Measurements from ENCODE around the gene ANKS1B.

Gene ANKS1B

DNA sequence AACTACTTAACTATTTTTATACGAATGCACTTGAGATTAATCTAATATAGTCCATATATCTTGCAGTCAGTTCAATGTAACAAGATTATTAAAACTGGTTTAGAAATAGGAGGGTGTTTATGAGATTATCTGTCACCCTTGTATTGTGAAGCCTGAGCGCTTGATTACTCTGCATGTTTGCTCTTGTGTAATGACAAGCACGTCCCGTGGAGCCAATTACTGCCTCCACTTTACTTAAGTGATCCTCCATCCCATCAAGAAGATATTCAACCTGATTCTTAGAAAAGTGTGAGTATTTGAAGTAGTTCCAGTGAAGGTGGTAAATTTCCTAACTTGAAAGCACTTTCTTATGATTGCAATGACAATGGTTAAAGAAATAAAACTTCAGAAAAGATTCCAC is 752.4 kb downstream of the ANKS1B start:
- in situ Hi-C loops (cut with MboI; ENCODE audit: low sequenced_read_pairs): no loop called here

DNA sequence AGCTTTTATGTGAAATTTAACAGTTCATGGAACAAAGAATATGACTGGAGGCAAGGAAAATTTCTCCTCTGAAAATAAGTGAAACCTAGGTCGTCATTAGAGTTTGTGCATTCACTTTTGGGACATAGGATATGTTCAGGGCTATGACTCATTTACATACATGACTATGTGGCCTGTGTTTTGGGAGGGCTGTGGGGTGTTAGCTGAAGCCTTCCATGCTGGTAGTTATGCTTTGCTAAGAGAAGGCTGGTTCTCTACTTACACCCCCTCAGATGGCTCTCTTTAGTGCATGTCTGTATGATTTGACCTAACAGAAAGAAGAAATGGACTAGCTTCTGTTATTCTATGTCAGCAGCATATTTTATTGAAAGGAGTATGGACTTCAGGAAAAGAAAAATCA is 753.7 kb downstream of the ANKS1B start:
- in situ Hi-C loops (cut with MboI; ENCODE audit: low sequenced_read_pairs): no loop called here

DNA sequence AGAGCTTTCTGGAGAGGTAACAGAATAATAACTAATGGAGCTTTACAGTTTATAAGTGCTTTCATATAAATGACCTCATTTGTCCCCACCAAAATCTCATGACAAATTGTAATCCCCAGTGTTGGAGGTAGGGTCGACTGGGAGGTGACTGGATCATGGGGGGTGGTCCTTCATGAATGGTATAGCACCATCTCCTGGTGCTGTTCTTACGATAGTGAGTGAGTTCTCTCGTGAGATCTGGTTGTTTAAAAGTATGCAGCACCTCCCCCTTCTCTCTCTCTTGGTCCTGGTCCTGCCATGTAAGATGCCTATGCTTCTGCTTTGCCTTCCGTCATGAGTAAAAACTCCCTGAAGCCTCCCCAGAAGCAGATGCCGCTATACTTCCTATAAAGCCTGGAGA is 760.5 kb downstream of the ANKS1B start:
- in situ Hi-C loops (cut with MboI; ENCODE audit: low sequenced_read_pairs): no loop called here

DNA sequence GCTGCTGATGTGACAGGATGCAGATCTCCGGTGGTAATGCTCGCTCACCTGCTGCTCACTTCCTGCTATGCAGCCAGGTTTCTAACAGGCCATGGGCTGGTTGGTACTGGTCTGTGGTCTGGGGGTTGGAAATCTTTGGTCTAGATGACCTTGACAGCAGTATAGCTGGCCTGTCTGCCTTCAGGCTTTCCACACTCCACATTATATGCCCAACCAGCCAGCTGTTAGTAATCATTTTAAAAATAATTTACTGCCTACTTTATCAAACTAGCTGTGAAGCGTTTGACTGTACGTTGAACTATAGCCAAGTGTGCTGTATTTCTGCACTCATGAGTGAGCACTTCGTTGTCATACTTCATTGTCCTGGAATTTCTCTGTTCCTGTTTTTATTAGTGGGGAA is 761.2 kb downstream of the ANKS1B start:
- in situ Hi-C loops (cut with MboI; ENCODE audit: low sequenced_read_pairs): no loop called here

DNA sequence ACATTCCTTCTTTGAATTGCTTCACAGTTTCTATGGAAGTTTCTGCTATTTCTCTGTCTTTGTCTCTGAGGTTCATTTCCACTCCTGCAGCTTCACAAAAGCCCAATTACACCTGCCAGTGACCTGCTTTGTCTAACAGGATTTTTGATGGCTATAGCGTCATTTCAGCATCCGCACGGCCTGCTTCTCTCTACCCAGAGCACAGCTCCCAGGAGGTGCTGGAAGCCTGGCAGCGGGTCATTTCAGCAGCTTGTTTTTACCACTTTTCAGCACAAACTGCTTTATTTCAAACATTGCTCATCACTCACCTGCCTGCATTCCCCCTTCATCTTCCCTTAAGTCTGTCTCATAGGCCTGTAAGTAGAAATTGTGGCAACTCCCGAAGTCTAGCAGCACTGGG is 771.7 kb downstream of the ANKS1B start:
- in situ Hi-C loops (cut with MboI; ENCODE audit: low sequenced_read_pairs): no loop called here

DNA sequence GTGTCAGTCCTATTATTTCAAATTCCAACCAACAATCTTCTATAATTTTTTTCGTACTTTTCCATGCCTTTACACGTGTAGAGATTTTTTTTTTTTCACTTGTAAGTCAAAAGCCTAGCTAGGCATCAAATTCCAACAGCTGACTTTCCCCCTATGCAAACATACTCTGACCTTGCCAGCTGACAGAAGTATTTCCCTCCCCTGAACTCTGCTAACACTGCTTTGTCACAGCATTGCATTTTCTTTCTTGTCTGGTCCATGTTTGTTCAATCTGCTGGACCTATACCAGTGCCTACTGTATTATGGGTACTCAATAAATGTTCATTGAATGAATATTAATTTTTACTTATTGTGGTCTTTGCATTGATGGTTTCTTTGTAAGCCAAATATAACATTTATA is 772.5 kb downstream of the ANKS1B start:
- in situ Hi-C loops (cut with MboI; ENCODE audit: low sequenced_read_pairs): no loop called here

DNA sequence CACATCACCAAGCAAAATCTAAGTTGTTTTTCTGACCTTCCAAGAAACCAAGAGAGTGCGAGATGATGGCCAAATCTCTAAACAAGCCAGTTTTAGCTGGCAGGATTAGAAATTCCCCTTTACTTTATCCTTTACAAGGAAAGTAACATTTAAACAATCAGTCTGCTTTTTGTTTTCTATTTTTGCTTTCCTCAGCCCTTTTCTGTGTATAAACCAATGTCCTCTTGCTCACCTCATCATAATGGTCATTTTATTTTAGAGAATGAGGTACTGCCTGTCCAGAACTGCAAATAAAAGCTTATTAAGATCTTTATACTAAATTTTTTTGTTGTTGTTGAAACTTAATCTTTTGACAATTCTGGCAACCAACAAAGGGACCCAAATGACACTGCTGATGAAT is 779.6 kb downstream of the ANKS1B start:
- in situ Hi-C loops (cut with MboI; ENCODE audit: low sequenced_read_pairs): no loop called here

DNA sequence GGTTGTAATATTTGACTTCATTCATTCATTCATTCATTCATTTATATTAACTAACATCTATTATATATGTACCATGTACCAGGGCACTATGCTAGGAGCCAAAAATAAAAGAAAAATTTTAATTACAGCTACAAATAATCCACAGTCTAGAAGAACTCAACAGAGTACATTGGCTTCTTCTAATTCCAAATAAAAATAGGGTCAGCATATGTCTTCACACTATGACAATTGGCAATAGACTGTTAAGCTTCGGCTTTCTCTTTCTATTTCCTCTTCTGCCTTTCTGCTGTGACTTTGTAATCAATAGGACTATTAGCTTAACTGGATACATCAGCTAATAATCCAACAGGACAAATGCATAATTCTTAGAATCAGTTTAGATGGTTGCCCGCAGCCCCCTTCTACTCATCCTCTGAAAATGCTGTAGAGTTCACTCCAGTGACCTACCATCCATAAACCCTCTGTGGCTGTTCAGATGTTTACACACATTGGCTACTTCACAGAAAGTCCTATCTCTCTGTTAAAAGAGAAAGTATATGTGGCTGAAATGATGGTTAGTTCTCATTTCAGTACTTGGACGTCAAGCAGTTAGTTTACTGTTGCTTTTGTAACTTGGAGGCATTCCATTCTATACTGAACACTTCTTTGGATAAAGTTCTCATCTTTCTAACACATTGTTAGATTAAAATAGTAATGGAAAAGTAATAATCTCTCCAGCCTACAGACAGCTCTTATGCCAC is 782.7 kb downstream of the ANKS1B start:
- in situ Hi-C loops (cut with MboI; ENCODE audit: low sequenced_read_pairs): no loop called here

DNA sequence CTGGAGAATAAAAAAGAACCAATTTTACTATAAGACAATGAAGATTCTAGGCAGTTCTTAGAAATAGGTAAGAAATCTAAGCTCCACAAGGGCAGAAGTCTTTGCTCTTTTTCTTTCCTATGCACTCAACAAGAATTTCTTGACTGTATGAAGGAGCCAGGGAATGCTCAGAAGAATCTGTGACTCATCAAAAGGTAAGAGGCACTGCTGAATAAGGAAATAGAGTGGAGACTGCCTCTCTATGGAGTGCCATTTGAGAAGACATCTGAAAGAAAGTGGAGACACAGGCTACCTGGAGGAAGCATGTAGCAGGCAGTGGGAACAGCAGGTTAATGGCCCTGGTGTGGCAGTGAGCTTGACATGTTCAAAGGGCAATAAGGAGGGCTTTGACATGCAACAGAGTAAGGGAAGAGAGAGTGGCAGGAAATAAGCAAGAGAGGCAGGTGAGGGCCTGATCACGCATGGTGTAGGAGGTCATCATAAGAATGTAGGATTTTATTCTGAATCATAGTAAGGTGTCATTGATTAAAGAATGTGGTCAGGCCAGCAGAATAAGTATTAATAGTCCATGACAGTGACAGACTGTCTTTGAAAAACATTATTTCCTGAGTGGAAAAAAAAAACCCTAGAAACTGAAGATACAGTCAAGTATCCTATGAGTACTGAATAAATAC is 783.9 kb downstream of the ANKS1B start:
- in situ Hi-C loops (cut with MboI; ENCODE audit: low sequenced_read_pairs): no loop called here

DNA sequence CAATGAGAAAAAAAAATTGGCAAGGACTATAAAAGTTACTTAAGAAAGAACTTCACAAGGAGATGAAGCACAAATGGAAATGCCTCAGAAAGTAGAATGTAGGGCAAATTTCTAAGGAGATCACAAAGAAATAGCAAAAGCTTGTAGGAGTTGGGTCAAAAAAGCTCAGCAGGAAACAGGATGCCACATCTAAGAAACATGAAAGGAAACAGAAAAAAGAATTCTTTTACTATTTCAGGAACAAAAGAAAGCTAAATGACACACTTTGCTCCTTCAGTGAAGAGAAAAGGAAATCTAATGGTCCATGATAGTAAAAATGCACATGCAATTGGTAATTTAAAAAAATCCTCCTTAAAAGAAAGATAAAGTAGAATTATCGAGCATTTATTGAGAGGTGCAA is 789.3 kb downstream of the ANKS1B start:
- in situ Hi-C loops (cut with MboI; ENCODE audit: low sequenced_read_pairs): no loop called here

DNA sequence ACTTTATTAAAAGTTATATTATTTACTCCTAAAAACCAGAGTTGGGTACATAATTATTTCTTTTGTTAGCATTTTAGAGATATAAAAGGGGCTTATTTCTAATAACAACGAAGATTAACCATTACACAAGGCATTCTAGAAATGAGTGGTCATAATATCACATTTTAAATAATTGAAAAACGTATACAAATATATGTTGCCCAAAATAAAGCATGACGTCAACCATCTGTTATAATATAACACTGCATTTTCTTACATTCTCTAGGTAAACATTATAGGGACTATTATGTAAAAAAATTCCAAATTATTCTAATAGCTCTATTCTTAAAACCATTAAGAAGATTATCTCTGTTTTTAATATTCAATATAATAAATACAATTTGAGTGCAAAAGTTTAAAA is 792.2 kb downstream of the ANKS1B start:
- in situ Hi-C loops (cut with MboI; ENCODE audit: low sequenced_read_pairs): no loop called here

DNA sequence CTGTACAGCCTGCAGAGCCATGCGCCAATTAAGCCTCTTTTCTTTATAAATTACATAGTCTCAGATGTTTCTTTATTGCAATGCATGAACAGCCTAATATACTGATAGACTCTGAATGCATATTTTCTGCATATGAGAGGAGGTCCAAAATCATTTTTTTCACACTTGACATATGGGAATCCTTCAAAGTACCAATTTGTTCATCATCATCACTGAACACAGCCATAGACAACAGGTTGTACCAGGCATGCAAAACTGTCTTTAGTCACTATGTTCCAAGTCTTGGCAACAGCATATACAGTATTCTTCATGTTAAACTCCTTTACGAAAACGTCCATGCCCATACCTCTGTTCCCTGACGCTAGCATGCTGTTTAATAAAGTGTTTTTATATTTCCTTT is 807.9 kb downstream of the ANKS1B start:
- in situ Hi-C loops (cut with MboI; ENCODE audit: low sequenced_read_pairs): no loop called here

DNA sequence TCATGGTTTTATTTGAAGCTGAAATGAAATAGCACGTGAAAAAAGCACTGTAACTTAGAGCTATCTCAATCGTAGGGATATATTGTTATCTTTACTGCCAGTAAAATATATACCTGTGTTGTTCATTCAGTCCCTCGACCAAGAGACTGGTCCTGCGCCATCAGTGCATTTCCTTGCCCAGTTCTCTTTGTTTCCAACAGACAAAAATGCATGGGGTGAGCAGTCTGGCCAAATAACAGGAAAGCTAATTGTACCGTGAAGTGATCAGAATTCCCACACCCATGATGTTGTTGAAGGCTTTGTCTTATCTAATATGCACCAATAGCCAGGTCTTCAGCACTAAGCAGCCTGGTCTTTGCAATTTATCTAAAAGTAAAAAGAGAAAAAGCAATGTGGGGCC is 814.3 kb downstream of the ANKS1B start:
- in situ Hi-C loops (cut with MboI; ENCODE audit: low sequenced_read_pairs): no loop called here

DNA sequence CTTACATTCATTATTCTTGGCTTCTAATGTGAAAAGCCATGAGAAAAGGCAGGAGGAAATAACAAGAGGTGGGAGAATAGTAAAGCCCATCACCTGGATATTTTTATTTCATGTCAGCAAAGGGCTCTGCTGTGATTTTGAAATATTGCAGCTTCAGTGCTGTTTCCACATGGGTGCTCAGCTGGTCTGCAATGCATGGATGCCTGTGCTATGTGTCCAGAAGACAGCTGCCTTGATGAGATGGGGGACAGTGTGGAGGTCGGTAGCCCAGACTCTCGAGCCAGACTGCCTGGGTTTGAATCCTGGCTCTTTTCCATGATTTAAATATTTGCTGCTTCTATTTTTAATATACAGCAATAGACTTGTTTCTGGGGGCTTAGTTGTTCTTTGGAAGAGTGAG is 814.7 kb downstream of the ANKS1B start:
- in situ Hi-C loops (cut with MboI; ENCODE audit: low sequenced_read_pairs): no loop called here

DNA sequence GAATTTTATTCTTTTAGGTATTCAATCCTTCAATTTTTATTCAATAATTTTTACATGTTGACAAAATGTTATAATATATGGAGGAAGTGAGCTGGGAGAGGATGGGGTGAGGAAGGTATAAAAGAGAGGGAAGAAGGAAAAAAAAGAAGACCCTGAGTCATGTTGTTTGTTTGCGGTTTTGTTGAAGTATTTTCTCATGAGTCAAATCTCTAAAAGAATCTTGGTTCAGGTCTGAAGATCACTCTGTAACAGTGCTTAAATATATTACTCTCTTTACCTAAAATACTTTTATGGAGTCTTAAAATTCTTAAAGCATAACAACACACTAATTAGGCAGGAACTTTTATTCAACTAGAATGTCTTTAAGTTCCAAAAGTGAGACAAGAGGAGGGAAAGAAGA is 826.8 kb downstream of the ANKS1B start:
- in situ Hi-C loops (cut with MboI; ENCODE audit: low sequenced_read_pairs): no loop called here

DNA sequence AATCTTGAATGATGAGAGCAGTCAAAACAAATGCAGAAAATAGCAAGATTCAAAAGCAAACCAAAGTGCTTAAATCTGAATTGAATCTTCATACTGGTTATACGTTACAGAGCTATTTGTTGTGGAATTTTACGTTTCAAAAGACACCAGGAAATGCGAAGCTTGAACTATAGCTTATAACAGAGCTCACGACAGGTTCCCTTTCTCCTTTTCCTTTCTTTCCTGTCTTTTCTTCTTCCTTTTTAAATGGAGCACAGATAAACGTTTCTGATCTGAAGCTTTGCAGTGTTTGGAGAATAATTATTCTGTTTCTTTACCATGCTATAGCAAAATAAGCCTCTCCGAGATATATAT is 829.8 kb downstream of the ANKS1B start:
- in situ Hi-C loops (cut with MboI; ENCODE audit: low sequenced_read_pairs): no loop called here

DNA sequence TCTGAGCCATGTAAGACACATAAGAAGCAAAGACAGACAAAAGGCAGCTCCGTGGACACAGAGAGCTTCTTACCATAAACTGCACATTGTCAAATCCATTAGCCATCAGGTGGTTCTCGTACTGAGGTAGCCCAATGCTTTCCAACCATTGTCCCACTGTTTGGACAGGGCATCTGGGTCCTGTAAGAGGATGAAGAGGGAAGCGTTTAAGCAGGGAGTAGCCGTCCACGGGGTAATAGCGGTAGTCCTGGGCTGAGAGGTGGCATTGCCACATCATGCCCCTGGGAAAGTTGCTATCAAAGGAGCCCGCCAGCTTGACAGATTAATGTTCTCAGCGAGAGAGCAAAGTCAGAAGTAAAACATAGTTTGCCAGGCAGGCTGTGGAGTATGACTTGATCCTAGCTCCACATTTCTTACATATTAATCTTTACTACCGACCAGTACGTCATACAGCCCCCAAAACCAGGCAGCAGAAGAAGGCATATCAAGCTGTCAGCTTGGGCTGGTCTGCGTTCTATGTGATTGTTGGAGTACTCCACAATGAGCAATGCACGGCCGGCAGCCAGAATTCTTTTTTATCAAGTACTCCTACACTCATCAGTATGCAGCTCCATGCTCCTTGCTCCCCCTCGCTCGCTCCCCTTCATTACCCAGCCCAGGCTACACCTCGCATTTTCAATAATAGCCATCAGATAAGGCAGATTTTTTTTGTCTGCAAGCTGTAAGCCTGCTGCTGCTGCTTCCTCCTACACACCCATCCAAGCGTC is 830.3 kb downstream of the ANKS1B start:
- in situ Hi-C loops (cut with MboI; ENCODE audit: low sequenced_read_pairs): no loop called here

DNA sequence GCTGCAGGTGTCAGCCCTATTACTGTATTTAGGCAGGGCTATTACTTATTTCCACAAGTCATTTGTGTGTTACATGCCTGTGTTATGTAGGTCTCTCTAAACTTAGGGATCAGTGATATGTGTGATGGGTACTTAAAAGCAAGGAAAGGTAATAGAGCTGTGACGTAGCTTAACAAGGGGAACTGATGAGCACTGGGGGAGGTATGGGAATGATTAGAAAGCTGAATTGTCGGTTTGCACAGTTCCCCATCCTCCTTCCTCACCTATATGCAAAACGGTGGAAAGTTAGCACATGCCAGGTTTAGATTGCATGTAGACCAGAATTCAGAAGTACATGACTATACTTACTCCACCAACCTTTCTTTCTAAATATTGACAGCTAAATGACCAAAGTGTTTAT is 831.4 kb downstream of the ANKS1B start:
- in situ Hi-C loops (cut with MboI; ENCODE audit: low sequenced_read_pairs): no loop called here

DNA sequence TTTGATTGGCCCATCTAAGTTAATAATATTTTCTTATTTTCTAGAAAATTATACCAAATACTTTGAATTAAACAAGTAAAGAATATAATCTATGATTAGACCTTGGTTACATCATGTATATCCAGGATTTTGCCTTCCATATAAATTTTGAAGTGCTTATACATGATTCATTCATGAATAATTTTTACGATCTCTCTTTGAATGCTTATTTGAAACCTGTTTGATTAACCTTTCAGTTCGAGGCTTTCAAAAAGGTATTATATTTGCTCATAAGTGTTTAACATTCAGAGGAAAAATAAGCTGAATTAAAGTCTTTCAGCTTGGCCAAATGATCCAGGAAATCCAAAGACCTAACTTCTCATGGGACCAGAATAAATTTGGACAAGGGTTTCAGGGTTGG is 832.4 kb downstream of the ANKS1B start:
- in situ Hi-C loops (cut with MboI; ENCODE audit: low sequenced_read_pairs): no loop called here

DNA sequence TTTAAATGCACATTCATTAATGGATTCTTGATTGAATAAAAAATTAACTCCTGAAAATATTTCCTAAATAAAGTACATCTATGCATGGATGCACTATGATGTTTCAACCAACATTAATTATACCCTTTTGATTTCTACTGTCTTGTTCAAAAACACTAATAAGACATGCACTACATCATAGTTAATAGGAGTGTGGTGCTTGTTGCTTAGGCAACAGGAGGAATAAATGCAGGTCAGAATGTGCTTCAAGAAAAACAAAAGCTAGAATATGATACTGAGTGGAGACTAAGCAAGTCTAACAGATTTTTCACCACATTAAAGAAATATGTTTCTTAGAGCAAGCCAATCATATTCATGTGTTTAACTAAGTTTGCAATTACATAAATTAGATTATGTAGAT is 833.0 kb downstream of the ANKS1B start:
- in situ Hi-C loops (cut with MboI; ENCODE audit: low sequenced_read_pairs): no loop called here

DNA sequence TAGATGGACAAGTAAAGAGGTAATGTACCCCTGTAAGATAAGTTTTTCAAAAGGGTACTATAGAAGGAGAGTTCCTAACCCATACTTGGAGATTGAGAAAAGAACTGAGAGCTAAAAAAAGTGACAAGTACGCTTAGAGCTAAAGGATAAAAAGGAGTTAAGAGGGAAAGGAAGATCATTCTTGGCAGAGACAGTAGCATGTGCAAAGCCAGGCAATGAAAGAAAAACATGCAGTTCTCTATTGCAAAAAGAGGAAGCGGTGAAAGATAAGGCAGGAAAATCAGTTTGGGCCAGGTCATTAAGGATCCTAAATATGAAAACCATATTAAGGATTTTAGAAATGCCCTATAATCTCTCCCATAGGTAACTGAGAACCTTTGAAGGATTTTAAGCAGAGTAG is 837.6 kb downstream of the ANKS1B start:
- in situ Hi-C loops (cut with MboI; ENCODE audit: low sequenced_read_pairs): no loop called here

DNA sequence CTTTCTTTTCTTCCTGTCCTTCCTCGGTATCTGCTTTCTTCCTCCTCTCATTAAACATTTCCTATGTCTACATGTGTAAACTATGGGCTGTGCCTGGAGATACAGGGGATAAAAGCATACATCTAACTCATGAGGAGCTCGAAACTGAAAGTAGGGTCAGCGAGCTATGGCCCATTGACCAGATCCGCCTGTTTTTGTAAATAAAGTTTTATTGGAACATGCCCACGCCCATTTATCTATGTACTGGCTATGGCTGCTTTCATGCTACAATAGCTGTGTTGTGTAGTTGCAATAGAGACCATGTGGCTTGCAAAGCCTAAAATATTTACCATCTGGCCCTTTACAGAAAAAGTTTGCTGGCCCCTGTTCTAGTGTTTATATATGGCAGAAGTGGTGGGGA is 838.0 kb downstream of the ANKS1B start:
- in situ Hi-C loops (cut with MboI; ENCODE audit: low sequenced_read_pairs): no loop called here
